Keratinocyte (primary cell): ENCODE data around the gene PSMB7. TPM values are rescaled to one million over a fixed set of nuclear protein-coding genes. Genes with fewer than 3 reads are reported as not detected.

Experiments
- DNase-seq: peaks from one replicate; pipeline ENCODE4 v3.0.0-alpha.2; 2011; ENCODE audit warnings: low read depth, missing footprints, low spot score
- FAIRE-seq: peaks from 2 replicates; lab custom pipeline; 2011; peaks lifted over from hg19 to GRCh38; lab: Jason Lieb, UNC
- H2AFZ ChIP-seq: 2 replicates; pipeline ENCODE4 v1.6.0; 2012; ENCODE audit warnings: low read length, control low read depth, inconsistent platforms; ENCODE audit not compliant: control insufficient read depth
- H3K27ac ChIP-seq: 2 replicates; pipeline ENCODE4 v1.5.1; 2011; ENCODE audit warnings: low read length; ENCODE audit not compliant: control insufficient read depth, insufficient read depth
- H3K27me3 ChIP-seq: 3 replicates; pipeline ENCODE4 v1.6.0; 2011; ENCODE audit warnings: low read length; ENCODE audit not compliant: control insufficient read depth, insufficient read depth; ENCODE audit errors: extremely low read depth
- H3K36me3 ChIP-seq, 2 experiments: 2 replicates in 1 of 2; 3 replicates in 1 of 2; pipeline ENCODE4 v1.5.1; 2011; ENCODE audit warnings: low read length in 2 of 2, mild to moderate bottlenecking in 1 of 2; ENCODE audit not compliant: control insufficient read depth in 2 of 2, insufficient read depth in 2 of 2; ENCODE audit errors: extremely low read depth in 1 of 2
- H3K4me1 ChIP-seq: 3 replicates; pipeline ENCODE4 v1.5.1; 2011; ENCODE audit warnings: low read length; ENCODE audit not compliant: control insufficient read depth, insufficient read depth; ENCODE audit errors: extremely low read depth
- H3K4me2 ChIP-seq: 3 replicates; pipeline ENCODE4 v1.6.0; 2011; ENCODE audit warnings: low read depth, low read length; ENCODE audit not compliant: control insufficient read depth, insufficient read depth; ENCODE audit errors: extremely low read depth
- H3K4me3 ChIP-seq, 3 experiments: fragments of 200-600 bp in 1 of 3; sonication (generic) in 1 of 3; 2 replicates in 2 of 3; 3 replicates in 1 of 3; pipeline ENCODE4 v1.5.1; 2011 to 2016; ENCODE audit warnings: low read length in 3 of 3, mild to moderate bottlenecking in 3 of 3, control low read depth in 2 of 3, inconsistent platforms in 1 of 3, low read depth in 1 of 3, mixed read lengths in 1 of 3, mixed run types in 1 of 3, moderate library complexity in 1 of 3; ENCODE audit not compliant: control insufficient read depth in 2 of 3, insufficient read depth in 2 of 3; ENCODE audit errors: extremely low read depth in 1 of 3
- H3K79me2 ChIP-seq: 2 replicates; pipeline ENCODE4 v1.6.0; 2012; ENCODE audit warnings: low read length; ENCODE audit not compliant: control insufficient read depth, insufficient read depth
- H3K9ac ChIP-seq: 3 replicates; pipeline ENCODE4 v1.6.0; 2011; ENCODE audit warnings: low read length; ENCODE audit not compliant: control insufficient read depth, insufficient read depth; ENCODE audit errors: extremely low read depth
- H3K9me1 ChIP-seq: 3 replicates; pipeline ENCODE4 v1.6.0; 2011; ENCODE audit warnings: low read length; ENCODE audit not compliant: control insufficient read depth, insufficient read depth; ENCODE audit errors: extremely low read depth
- H3K9me3 ChIP-seq: 2 replicates; pipeline ENCODE4 v1.5.1; 2012; ENCODE audit warnings: low read depth, low read length; ENCODE audit not compliant: control insufficient read depth
- H4K20me1 ChIP-seq: 3 replicates; pipeline ENCODE4 v1.6.0; 2011; ENCODE audit warnings: low read length; ENCODE audit not compliant: control insufficient read depth, insufficient read depth; ENCODE audit errors: extremely low read depth
- CTCF ChIP-seq, 3 experiments: IDR thresholded peaks in 1 of 3; conservative IDR thresholded peaks in 1 of 3; optimal IDR thresholded peaks in 1 of 3; 2 replicates in 2 of 3; 3 replicates in 1 of 3; pipeline versions ENCODE3 to v1.5.1; 2011; ENCODE audit warnings: low read length in 3 of 3, mild to moderate bottlenecking in 3 of 3, moderate library complexity in 2 of 3, control low read depth in 1 of 3, inconsistent platforms in 1 of 3; ENCODE audit not compliant: insufficient read depth in 2 of 3; ENCODE audit errors: extremely low read depth in 1 of 3
- EZH2 ChIP-seq: IDR thresholded peaks from one replicate; pipeline ENCODE4 v1.6.1; 2012; ENCODE audit warnings: inconsistent platforms, mild to moderate bottlenecking, low read length, moderate library complexity
- dilution Hi-C: fragments of 300-500 bp; cut with MboI; formaldehyde crosslinking; loops from one replicate; pipeline ENCODE4 v1.7.0; 2020; ENCODE audit warnings: low sequenced_read_pairs; ENCODE audit not compliant: extremely low pct_ligation_motif_present
- polyA plus RNA-seq, 5 experiments: library from polyadenylated mRNA; depleted of rRNA in 3 of 5; stranded (reverse) in 3 of 5; stranded (forward) in 1 of 5; unstranded in 1 of 5; fragments of >200 nt; gene quantifications; 1 replicate in 1 of 5; 2 replicates in 3 of 5; 3 replicates in 1 of 5; pipeline versions ENCODE4 v1.2.1 to v1.2.3, GENCODE V29; 2011 to 2012; ENCODE audit warnings: missing spikeins in 2 of 5, low read depth in 1 of 5, low replicate concordance in 1 of 5

The PSMB7 gene
- polyA plus RNA-seq, 1 donor (not counting 4 experiments of a cell fraction or from before 2014, with no cell fraction given): 388 TPM

GRCh38 chr9:124395826-124396225 lies 19.4 kb downstream of the PSMB7 start:
- Histone ChIP-seq H3K9ac (no peak overlapping the region), H3K36me3 (peaks cover 11 to 22% of the 10 kb centered on the region in 2 experiments), H3K27ac (no peak overlapping the region), H4K20me1 (peaks cover 20% of the 10 kb centered on the region), H3K4me3 (no peak overlapping the region), H3K9me1 (peaks cover 3% of the 10 kb centered on the region), H2AFZ (no peak overlapping the region), H3K79me2 (peaks cover 82% of the 10 kb centered on the region), H3K4me1 (peaks cover 46% of the 10 kb centered on the region), H3K4me2 (no peak overlapping the region), H3K27me3 (no peaks in the 10 kb centered on the region), H3K9me3 (no peaks in the 10 kb centered on the region)
- DNase-seq (no peak), FAIRE-seq (no peak)
- TF ChIP-seq CTCF (optimal IDR thresholded peaks at IDR 0.05 in 1 of 3, IDR thresholded peaks at IDR 0.05 in 1 of 3, conservative IDR thresholded peaks at IDR 0.05 in 1 of 3; ENCODE audit: extremely low read depth in 1 of 3, insufficient read depth in 2 of 3, low read length in 3 of 3) (no peak), EZH2 (no peak)
- dilution Hi-C loops: loop anchor here (25.0 kb wide), 1 partner anchor 141 kb away; no protein-coding TSS in a partner anchor

DNA sequence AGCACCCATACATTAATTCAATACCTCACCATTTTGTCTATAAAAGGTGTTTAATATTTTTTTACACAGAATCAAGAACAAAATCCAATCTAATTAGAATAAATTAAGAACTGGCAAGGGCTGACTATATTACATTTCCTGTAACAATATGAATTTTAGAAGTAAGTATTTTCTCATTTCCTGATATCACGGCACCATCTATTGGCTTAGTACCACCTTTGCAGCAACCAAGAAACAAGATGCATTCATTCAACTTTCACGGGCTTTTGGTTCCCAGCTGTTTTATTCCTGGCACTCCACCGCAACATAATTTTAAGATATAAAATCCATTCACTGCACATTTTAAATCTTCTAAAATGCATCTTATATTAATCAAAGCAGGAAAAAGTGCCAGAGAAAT lies 20.6 kb downstream of the PSMB7 start:
- FAIRE-seq: no peak
- no peak for TF ChIP-seq EZH2
- no peak for TF ChIP-seq CTCF (optimal IDR thresholded peaks at IDR 0.05 in 1 of 3, IDR thresholded peaks at IDR 0.05 in 1 of 3, conservative IDR thresholded peaks at IDR 0.05 in 1 of 3; ENCODE audit: extremely low read depth in 1 of 3, insufficient read depth in 2 of 3, low read length in 3 of 3)
- Histone ChIP-seq H3K36me3 (peaks cover 11 to 22% of the 10 kb centered on the region in 2 experiments), H4K20me1 (peaks cover 14% of the 10 kb centered on the region), H3K9me3 (no peaks in the 10 kb centered on the region), H2AFZ (no peak overlapping the region), H3K4me2 (no peak overlapping the region), H3K9me1 (peaks cover 1% of the 10 kb centered on the region), H3K9ac (no peak overlapping the region), H3K4me3 (no peak overlapping the region), H3K79me2 (peaks cover 82% of the 10 kb centered on the region), H3K27me3 (no peaks in the 10 kb centered on the region), H3K27ac (no peak overlapping the region), H3K4me1 (peaks cover 39% of the 10 kb centered on the region)
- dilution Hi-C loops: loop anchor here (25.0 kb wide), 1 partner anchor 143 kb away; no protein-coding TSS in a partner anchor
- no peak for DNase-seq
